T1000 (cell line): ENCODE data around the gene SDCCAG8.

Experiments
- DNase-seq: peaks from one replicate; lab custom pipeline; 2025; ENCODE audit warnings: mixed read lengths; lab: John Stamatoyannopoulos, UW

Gene SDCCAG8

GRCh38 chr1:243547891-243548290, 292.1 kb downstream of the SDCCAG8 start:
- DNase-seq = no peak

- DNase-seq = no peak
Observed at GRCh38 chr1:243548516-243548915, 292.7 kb downstream of the SDCCAG8 start.

- no peak for DNase-seq
Observed at GRCh38 chr1:243549108-243549507, 293.3 kb downstream of the SDCCAG8 start.
